ENCODE data around the gene INPP4B. TPM values are rescaled to one million over a fixed set of nuclear protein-coding genes. Genes with fewer than 3 reads are reported as not detected.
"Not testable (repeated sequence)": the region's sequence is repeated elsewhere in the genome, so short reads cannot be mapped to it uniquely, and the experiment has no call there.

Gene INPP4B
- total RNA-seq, 4 donors from 2014 or later: 29.4 to 51.5 (median 35.3) TPM

DNA sequence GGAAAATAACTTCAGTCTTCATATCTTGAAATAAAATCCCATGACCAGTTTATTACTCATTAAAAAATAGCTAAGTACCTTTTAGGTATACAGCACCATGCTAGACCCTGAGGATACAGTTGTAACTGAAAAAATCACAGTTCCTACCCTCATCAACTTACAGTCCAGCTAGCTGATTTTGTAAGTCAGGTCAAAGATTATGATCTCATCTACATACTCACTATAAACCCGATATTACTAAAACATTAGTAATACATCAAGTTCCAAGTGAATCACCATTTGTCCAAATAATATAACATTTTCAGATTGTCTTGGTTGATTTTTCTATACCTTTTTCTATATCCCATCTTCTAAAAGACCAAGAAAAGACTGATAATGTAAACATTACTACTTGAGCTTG lies 333.9 kb downstream of the INPP4B start:
- Histone ChIP-seq H3K4me3 (no peak overlapping the region), H3K4me1 (no peaks in the 10 kb centered on the region), H3K9me3 (no peaks in the 10 kb centered on the region), H3K27me3 (no peaks in the 10 kb centered on the region), H3K36me3 (no peaks in the 10 kb centered on the region), H3K27ac (no peak overlapping the region)
- TF ChIP-seq POLR2A (IDR thresholded peaks at IDR 0.05): no peak
- TF ChIP-seq, protein P1, sequence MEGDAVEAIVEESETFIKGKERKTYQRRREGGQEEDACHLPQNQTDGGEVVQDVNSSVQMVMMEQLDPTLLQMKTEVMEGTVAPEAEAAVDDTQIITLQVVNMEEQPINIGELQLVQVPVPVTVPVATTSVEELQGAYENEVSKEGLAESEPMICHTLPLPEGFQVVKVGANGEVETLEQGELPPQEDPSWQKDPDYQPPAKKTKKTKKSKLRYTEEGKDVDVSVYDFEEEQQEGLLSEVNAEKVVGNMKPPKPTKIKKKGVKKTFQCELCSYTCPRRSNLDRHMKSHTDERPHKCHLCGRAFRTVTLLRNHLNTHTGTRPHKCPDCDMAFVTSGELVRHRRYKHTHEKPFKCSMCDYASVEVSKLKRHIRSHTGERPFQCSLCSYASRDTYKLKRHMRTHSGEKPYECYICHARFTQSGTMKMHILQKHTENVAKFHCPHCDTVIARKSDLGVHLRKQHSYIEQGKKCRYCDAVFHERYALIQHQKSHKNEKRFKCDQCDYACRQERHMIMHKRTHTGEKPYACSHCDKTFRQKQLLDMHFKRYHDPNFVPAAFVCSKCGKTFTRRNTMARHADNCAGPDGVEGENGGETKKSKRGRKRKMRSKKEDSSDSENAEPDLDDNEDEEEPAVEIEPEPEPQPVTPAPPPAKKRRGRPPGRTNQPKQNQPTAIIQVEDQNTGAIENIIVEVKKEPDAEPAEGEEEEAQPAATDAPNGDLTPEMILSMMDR (IDR thresholded peaks at IDR 0.05): no peak
- intact Hi-C loops (cut with DNase I; ENCODE audit: low total_unique reads): no loop called here
- no peak for DNase-seq

- intact Hi-C loops (cut with DNase I; ENCODE audit: low total_unique reads): no loop called here
- DNase-seq: no peak
- H3K4me3 ChIP-seq: no peak overlapping the region
- no peaks in the 10 kb centered on the region for H3K9me3 ChIP-seq
- H3K36me3 ChIP-seq: no peaks in the 10 kb centered on the region
- no peaks in the 10 kb centered on the region for H3K4me1 ChIP-seq
- H3K27me3 ChIP-seq: no peaks in the 10 kb centered on the region
- no peak for TF ChIP-seq POLR2A (IDR thresholded peaks at IDR 0.05)
- TF ChIP-seq, protein P1 (IDR thresholded peaks at IDR 0.05): no peak
- no peak overlapping the region for H3K27ac ChIP-seq
Observed at GRCh38 chr4:142509881-142510280, 336.2 kb downstream of the INPP4B start.

- H3K36me3 ChIP-seq; intact Hi-C loops (cut with DNase I; ENCODE audit: low total_unique reads); DNase-seq; H3K4me1 ChIP-seq; H3K4me3 ChIP-seq; H3K9me3 ChIP-seq; H3K27ac ChIP-seq; H3K27me3 ChIP-seq: not testable (repeated sequence)
Observed at GRCh38 chr4:142509381-142509780, 336.7 kb downstream of the INPP4B start.

DNA sequence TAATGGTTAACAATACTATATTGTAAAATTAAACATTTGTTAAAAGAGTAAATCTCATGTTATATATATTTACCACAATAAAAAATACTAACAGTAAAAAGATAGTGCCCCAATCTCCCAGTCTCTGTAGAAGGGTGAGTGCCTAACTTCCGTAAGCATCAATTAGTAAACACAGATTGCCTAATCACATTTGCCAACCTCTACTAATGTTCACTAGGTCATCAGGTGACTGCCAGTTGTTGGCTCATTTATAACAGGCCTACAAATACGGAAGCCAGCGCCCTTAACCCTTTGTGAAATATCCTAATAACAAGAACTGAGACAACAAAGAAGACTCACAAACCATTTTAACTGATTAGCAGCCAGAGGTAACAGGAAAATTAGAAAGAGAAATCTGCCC lies 345.1 kb downstream of the INPP4B start:
- DNase-seq: no peak
- H3K4me3 ChIP-seq: no peak overlapping the region
- TF ChIP-seq, protein P1 (IDR thresholded peaks at IDR 0.05): no peak
- no peak for TF ChIP-seq POLR2A (IDR thresholded peaks at IDR 0.05)
- no peaks in the 10 kb centered on the region for H3K4me1 ChIP-seq
- no peaks in the 10 kb centered on the region for H3K9me3 ChIP-seq
- H3K27ac ChIP-seq: no peak overlapping the region
- intact Hi-C loops (cut with DNase I; ENCODE audit: low total_unique reads): no loop called here
- H3K36me3 ChIP-seq: no peaks in the 10 kb centered on the region
- no peaks in the 10 kb centered on the region for H3K27me3 ChIP-seq

- intact Hi-C loops (cut with DNase I; ENCODE audit: low total_unique reads): no loop called here
- Histone ChIP-seq H3K36me3 (no peaks in the 10 kb centered on the region), H3K27ac (no peak overlapping the region), H3K4me1 (no peaks in the 10 kb centered on the region), H3K9me3 (no peaks in the 10 kb centered on the region), H3K4me3 (no peak overlapping the region), H3K27me3 (no peaks in the 10 kb centered on the region)
- TF ChIP-seq, protein P1 (IDR thresholded peaks at IDR 0.05): no peak
- TF ChIP-seq POLR2A (IDR thresholded peaks at IDR 0.05): no peak
- DNase-seq: no peak
Observed at GRCh38 chr4:142497606-142498005, 348.5 kb downstream of the INPP4B start.

Measured in uterus (tissue), 4 donors.